Liver (tissue), 3 donors: Measurements from ENCODE around the gene TEAD2.

ENCODE experiments used
- ATF3 ChIP-seq: IDR thresholded peaks from 2 replicates; pipeline ENCODE4 v1.6.1; 2016; ENCODE audit warnings: antibody characterized with exemption
- CTCF ChIP-seq: fragments of 150-350 bp; IDR thresholded peaks from 2 replicates; pipeline ENCODE4 v1.5.1; 2017; ENCODE audit warnings: improper control_type of control experiment, low read depth, low read length; ENCODE audit not compliant: missing input control
- EGR1 ChIP-seq, 2 donors: IDR thresholded peaks; 2 replicates each; pipeline ENCODE4 v1.6.1; 2016 to 2018; ENCODE audit warnings: antibody characterized with exemption in 2 of 2, low read depth in 2 of 2
- GABPA ChIP-seq, 2 donors: IDR thresholded peaks in 1 of 2; conservative IDR thresholded peaks in 1 of 2; 2 replicates each; pipeline ENCODE4 v1.6.1; 2016; ENCODE audit warnings: antibody characterized with exemption in 2 of 2, mild to moderate bottlenecking in 1 of 2, moderate library complexity in 1 of 2
- HNF4A ChIP-seq, 2 donors: conservative IDR thresholded peaks; 2 replicates each; pipeline ENCODE4 v1.6.1; 2016; ENCODE audit warnings: antibody characterized with exemption in 2 of 2, mild to moderate bottlenecking in 2 of 2
- JUND ChIP-seq, 2 donors: IDR thresholded peaks; 2 replicates each; pipeline ENCODE4 v1.6.1; 2016; ENCODE audit warnings: antibody characterized with exemption in 2 of 2
- MAX ChIP-seq: IDR thresholded peaks from 2 replicates; pipeline ENCODE4 v1.6.1; 2016; ENCODE audit warnings: antibody characterized with exemption
- RAD21 ChIP-seq, 2 donors: IDR thresholded peaks; 2 replicates each; pipeline ENCODE4 v1.6.1; 2016; ENCODE audit warnings: antibody characterized with exemption in 2 of 2, mild to moderate bottlenecking in 2 of 2
- REST ChIP-seq: IDR thresholded peaks from 2 replicates; pipeline ENCODE4 v1.6.1; 2016; ENCODE audit warnings: antibody characterized with exemption, mild to moderate bottlenecking
- RXRA ChIP-seq, 2 donors: IDR thresholded peaks; 2 replicates each; pipeline ENCODE4 v1.6.1; 2017 to 2018; ENCODE audit warnings: antibody characterized with exemption in 2 of 2, mild to moderate bottlenecking in 1 of 2
- SP1 ChIP-seq: IDR thresholded peaks from 2 replicates; pipeline ENCODE4 v1.6.1; 2018; ENCODE audit warnings: antibody characterized with exemption, mild to moderate bottlenecking
- TAF1 ChIP-seq: conservative IDR thresholded peaks from 2 replicates; pipeline ENCODE4 v1.6.1; 2016; ENCODE audit warnings: antibody characterized with exemption, mild to moderate bottlenecking
- YY1 ChIP-seq: IDR thresholded peaks from 2 replicates; pipeline ENCODE4 v1.6.1; 2016; ENCODE audit warnings: antibody characterized with exemption, mild to moderate bottlenecking
- ZBTB33 ChIP-seq: IDR thresholded peaks from 2 replicates; pipeline ENCODE4 v1.6.1; 2016; ENCODE audit warnings: antibody characterized with exemption
- donor health status: healthy.
- donor health status: healthy.

- TF ChIP-seq CTCF = no peak
- no peak for TF ChIP-seq MAX
- TF ChIP-seq GABPA (IDR thresholded peaks at IDR 0.05 in 1 of 2, conservative IDR thresholded peaks at IDR 0.05 in 1 of 2) = no peak
- TF ChIP-seq ZBTB33 = no peak
- no peak for TF ChIP-seq SP1
- TF ChIP-seq EGR1 (IDR thresholded peaks at IDR 0.05; ENCODE audit: low read depth in 2 of 2) = no peak
- TF ChIP-seq RAD21 (IDR thresholded peaks at IDR 0.05) = no peak
- TF ChIP-seq TAF1 = no peak
- TF ChIP-seq YY1 = no peak
- TF ChIP-seq REST = no peak
- no peak for TF ChIP-seq ATF3
- TF ChIP-seq JUND (IDR thresholded peaks at IDR 0.05) = no peak
- TF ChIP-seq RXRA (IDR thresholded peaks at IDR 0.05) = no peak
- no peak for TF ChIP-seq HNF4A (conservative IDR thresholded peaks at IDR 0.05)
These were observed 21.4 kb upstream of the TEAD2 start for GRCh38 chr19:49383599-49383998.
